HG03159 (cell line): Measurements from ENCODE around the gene MTMR11.
"Not testable (repeated sequence)": the region's sequence is repeated elsewhere in the genome, so short reads cannot be mapped to it uniquely, and the experiment has no call there.

Source experiments
- ATAC-seq: cut with Tn5 transposase; IDR thresholded peaks from one replicate; pipeline ENCODE4 v1.9.1; 2021; ENCODE audit warnings: mild to moderate bottlenecking, moderate library complexity; ENCODE audit not compliant: unreplicated experiment

MTMR11 gene

GRCh38 chr1:149936170-149936991 lies at the start of gene MTMR11:
MTMR11 (minus strand) TSS chr1:149936879; CDS start chr1:149936647, 232 bp downstream.
- no peak for ATAC-seq

- no peak for ATAC-seq
Measured at GRCh38 chr1:149979972-149980540, 43.4 kb upstream of the MTMR11 start.

DNA sequence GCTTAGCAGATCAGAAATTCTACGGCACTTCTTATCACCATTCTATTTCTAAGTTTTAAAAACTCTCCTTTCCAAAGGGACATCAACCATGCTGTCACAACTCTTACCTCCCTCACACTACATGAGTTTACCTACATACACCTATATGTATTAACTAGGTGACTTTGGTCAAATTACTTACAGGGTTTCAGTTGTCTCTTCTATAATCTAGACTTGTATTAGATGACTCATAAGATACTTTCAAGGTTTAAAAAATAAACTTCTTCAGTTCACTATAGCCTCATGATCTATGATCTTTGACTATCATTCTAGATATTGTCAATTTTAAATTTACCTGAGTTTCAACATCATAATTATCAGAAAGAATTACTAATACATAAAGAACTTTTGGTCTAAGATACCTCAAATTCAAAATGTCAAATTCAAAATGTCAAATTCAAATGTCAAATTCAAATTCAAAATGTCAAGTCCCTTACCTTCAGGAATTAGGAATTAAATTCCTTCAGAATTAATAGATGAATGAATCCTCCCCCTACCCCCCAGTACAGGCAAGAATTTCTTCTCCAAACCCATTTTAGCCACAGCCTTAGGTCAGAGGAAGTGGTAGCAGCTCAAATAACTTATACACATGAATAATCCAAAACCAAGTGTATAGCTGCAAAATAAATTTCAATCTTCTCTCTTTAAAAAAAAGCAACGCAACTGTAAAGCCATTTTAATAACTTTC lies 42.7 kb upstream of the MTMR11 start:
- no peak for ATAC-seq

DNA sequence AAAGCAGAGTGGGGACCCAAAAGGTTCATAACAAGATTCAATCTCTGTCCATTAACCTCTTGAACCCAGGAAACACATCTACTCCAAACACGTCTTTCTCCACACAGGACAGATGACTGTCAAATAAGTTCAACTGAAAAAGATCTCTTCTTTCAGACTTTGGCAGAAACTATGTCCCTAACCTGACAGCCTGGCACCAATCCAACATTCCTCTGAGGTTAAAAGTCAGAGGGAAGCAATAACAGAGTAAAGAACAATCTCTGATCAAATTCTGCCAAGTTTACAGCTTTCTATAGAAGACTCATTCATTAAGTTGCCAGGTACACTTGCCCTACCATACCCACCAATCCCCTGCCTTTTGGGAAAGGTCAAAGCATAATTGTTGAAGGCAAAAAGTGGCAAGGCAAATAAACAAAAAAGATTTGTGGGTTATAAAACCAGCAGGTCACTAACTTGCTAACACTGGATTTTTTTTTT lies 41.9 kb upstream of the MTMR11 start:
- ATAC-seq: no peak

- ATAC-seq: no peak
Measured at GRCh38 chr1:149977345-149977744, 40.7 kb upstream of the MTMR11 start.

DNA sequence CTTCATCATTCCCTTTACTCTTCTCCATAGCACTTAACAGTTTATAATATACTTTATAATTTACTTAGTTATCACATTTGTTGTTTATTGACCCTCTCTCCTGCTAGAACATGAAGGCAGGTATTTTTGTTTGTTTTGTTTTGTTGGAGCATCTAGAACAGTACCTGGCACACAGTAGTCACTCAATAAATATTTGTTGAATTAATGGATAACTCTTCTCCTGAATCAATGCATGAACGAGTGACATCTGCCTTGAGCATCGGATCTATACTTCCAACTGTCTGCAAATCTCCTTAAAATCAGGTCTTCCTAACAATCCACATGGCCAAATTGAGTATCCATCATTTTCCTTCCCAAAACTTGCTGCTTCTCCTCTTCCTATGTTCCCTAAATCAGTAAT lies 35.9 kb upstream of the MTMR11 start:
- ATAC-seq: no peak

DNA sequence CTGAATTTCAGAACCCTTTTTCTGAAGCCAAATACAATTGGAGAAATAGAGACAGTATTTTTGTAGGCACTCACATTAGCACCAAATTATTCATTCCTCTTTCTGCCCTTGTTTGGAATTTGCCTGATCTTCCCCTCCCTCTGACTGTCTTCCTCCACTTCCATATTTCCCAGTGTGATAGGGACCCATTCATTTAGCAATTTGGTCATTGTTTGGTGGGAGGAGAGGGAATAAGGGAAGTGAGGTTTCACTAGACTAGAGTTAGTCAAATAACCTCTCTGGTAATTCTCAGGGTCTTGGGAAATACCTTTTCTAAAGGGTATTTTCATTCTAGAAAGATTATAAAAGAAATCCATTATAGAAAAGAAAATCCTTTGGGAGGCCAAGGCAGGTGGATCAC lies 31.0 kb upstream of the MTMR11 start:
- ATAC-seq: no peak

- ATAC-seq: no peak
Measured at GRCh38 chr1:149967041-149967440, 30.4 kb upstream of the MTMR11 start.

GRCh38 chr1:149966405-149966804 lies 29.7 kb upstream of the MTMR11 start:
- ATAC-seq: no peak

GRCh38 chr1:149965440-149965839 lies 28.8 kb upstream of the MTMR11 start:
- ATAC-seq: no peak

DNA sequence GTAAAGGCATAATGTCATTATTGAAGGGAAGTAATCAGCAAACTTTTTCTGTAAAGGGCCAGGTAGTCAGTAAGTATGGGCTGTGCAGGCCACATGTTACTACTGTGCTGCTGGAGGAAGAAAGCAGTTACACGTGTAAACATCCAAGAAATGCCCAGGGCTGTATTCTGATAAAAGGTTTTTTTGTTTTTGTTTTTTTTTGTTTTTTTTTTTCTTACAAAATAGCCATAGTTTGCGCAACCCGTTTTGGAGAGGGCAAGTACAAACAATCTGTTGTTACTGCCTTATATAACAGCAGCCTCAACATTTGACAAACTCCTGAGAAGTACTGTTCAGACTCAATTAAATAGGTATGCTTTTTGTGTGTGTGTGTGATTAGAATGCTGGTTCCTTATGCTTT lies 26.7 kb upstream of the MTMR11 start:
- no peak for ATAC-seq

GRCh38 chr1:149962736-149963135 lies 26.1 kb upstream of the MTMR11 start:
- ATAC-seq: no peak

DNA sequence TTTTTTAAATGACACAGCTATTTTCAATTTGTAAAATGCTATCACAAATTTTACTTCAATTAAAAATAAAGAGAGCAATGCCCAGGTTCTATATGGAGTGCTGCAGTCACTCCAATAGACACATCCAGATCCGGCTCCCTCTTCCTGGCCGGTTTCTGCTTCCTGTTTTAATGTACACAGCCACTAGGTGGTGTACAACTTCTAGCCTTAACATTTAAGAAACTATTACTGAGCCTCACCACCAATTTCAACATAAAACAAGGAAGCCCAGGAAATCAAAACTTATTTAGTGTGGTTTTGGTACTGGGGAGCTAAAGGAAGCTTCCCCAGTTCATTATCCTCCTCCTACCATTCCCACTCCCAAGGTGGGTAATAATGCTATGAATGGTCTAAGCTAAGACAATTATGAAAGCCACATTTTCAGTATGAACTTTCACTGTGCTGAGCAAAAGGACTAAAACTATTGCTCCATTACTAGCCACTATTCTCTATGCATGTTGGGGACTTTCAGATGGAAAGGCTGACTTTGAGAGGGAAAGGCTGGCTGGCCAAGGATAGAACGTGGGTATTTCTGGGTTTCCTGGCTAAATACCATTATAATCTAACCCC lies 25.5 kb upstream of the MTMR11 start:
- no peak for ATAC-seq

- not testable (repeated sequence) for ATAC-seq
Measured at GRCh38 chr1:149957548-149957947, 20.9 kb upstream of the MTMR11 start.

GRCh38 chr1:149949911-149950310 lies 13.2 kb upstream of the MTMR11 start:
- no peak for ATAC-seq

DNA sequence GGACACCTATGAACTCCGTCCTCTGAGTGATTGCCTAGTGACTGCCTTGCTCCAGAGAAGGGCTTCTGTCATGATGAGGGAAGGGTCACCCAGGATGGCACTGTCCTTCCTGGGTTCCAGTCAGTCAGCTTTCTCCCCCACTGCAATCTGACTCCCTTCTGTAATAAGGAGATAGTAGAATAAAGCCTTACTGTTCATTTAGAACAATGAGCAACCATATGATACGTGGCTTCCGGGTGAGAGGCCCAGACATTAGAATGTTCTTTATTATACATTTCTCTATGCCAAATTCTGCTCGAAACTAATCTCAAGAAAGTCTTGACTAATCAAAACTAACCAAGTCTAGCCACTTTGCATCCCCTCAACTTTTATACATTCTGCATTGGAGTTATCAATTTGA lies 8.5 kb upstream of the MTMR11 start:
- no peak for ATAC-seq

DNA sequence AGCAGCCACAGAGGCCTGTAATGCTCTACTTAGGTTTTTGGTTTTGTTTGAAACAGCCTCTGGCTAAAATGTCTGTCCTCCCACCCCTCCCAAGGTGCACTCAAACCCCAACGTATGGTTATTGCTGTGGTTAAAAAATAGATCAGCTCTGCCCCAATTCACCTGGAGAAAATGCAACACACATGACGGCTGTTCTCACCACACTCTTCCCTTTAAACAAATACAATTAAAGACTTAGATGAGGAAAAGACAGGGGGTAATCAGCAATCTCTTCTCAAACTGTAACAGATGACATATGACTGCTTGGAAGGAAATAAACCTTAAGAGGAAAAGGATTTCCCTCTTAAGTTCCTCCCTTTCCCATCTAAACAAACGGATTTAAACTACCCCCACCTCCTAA lies 6.2 kb upstream of the MTMR11 start:
- ATAC-seq: no peak

- ATAC-seq: no peak
Measured at GRCh38 chr1:149942207-149942606, 5.5 kb upstream of the MTMR11 start.

GRCh38 chr1:149940427-149940826 lies 3.7 kb upstream of the MTMR11 start:
- ATAC-seq: no peak

GRCh38 chr1:149938668-149939003 lies 2.0 kb upstream of the MTMR11 start:
- not testable (repeated sequence) for ATAC-seq

DNA sequence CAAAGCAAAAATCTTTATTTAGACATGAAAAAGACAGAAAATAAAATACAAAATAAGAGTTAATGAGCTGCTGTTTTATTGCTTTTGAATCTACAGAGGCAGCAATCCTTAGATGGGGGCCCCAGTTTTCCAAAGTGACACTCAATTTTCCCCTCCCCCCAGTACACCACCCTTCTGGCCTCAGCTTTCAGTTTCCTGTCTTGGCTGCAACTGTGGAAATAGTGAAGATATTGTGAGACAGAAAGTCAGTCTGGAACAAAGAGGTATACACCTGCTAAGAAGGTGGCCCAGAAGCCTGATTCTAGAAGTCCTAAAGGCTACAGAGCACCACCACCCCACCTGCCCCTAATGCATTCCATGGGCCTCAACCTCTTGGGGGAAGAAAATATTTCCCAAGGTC lies 1.1 kb upstream of the MTMR11 start:
- no peak for ATAC-seq
